Ishikawa (cell line): ENCODE measurements around the gene ZNF804A.

ENCODE experiments used
- CEBPB ChIP-seq: IDR thresholded peaks from 2 replicates; pipeline ENCODE4 v1.6.1; 2012
- CREB1 ChIP-seq: IDR thresholded peaks from 2 replicates; pipeline ENCODE4 v1.6.1; 2012; ENCODE audit warnings: low read depth
- EGR1 ChIP-seq: IDR thresholded peaks from 2 replicates; pipeline ENCODE4 v1.6.1; 2012
- EP300 ChIP-seq: IDR thresholded peaks from 2 replicates; pipeline ENCODE4 v1.6.1; 2012; ENCODE audit warnings: borderline replicate concordance
- FOXM1 ChIP-seq: IDR thresholded peaks from 2 replicates; pipeline ENCODE4 v1.6.1; 2012; ENCODE audit warnings: low read depth, borderline replicate concordance
- MAX ChIP-seq: IDR thresholded peaks from 2 replicates; pipeline ENCODE4 v1.6.1; 2012
- NFIC ChIP-seq: IDR thresholded peaks from 2 replicates; pipeline ENCODE4 v1.6.1; 2012
- RAD21 ChIP-seq: IDR thresholded peaks from 2 replicates; pipeline ENCODE4 v1.6.1; 2012; ENCODE audit warnings: low read depth
- REST ChIP-seq: IDR thresholded peaks from 2 replicates; pipeline ENCODE4 v1.6.1; 2012; ENCODE audit warnings: low read depth, mild to moderate bottlenecking
- TAF1 ChIP-seq: IDR thresholded peaks from 2 replicates; pipeline ENCODE4 v1.6.1; 2012; ENCODE audit warnings: low read depth, mild to moderate bottlenecking
- TCF12 ChIP-seq: IDR thresholded peaks from 2 replicates; pipeline ENCODE4 v1.6.1; 2012; ENCODE audit warnings: low read depth
- TEAD4 ChIP-seq: IDR thresholded peaks from 2 replicates; pipeline ENCODE4 v1.6.1; 2012
- USF1 ChIP-seq: IDR thresholded peaks from 2 replicates; pipeline ENCODE4 v1.6.1; 2012
- YY1 ChIP-seq: IDR thresholded peaks from 2 replicates; pipeline ENCODE4 v1.6.1; 2012; ENCODE audit warnings: low read depth
- ZBTB7A ChIP-seq: IDR thresholded peaks from 2 replicates; pipeline ENCODE4 v1.6.1; 2012; ENCODE audit warnings: low read depth

Gene ZNF804A

GRCh38 chr2:184908966-184909365, 310.6 kb downstream of the ZNF804A start:
- TF ChIP-seq MAX: no peak
- no peak for TF ChIP-seq FOXM1
- TF ChIP-seq REST: no peak

- TF ChIP-seq NFIC (peak; percentile 31; the same call in 1 of the 2 replicates), RAD21 (no peak), EGR1 (no peak), REST (no peak)
These were observed 322.2 kb downstream of the ZNF804A start for GRCh38 chr2:184920451-184920965.

GRCh38 chr2:184921676-184922075, 323.3 kb downstream of the ZNF804A start:
- TF ChIP-seq TEAD4 (no peak), TCF12 (no peak), REST (no peak), FOXM1 (no peak), TAF1 (no peak), CREB1 (no peak), ZBTB7A (no peak), CEBPB (no peak), USF1 (no peak), MAX (no peak), RAD21 (no peak), NFIC (no peak), EP300 (no peak), EGR1 (no peak), YY1 (no peak)

- TF ChIP-seq CREB1: no peak
- TF ChIP-seq YY1: no peak
- no peak for TF ChIP-seq NFIC
- TF ChIP-seq FOXM1: no peak
- no peak for TF ChIP-seq TCF12
- TF ChIP-seq TAF1: no peak
- TF ChIP-seq REST: no peak
- no peak for TF ChIP-seq EGR1
- no peak for TF ChIP-seq TEAD4
- TF ChIP-seq RAD21: no peak
- no peak for TF ChIP-seq MAX
- no peak for TF ChIP-seq USF1
- no peak for TF ChIP-seq EP300
- TF ChIP-seq CEBPB: no peak
- no peak for TF ChIP-seq ZBTB7A
These were observed 325.4 kb downstream of the ZNF804A start for GRCh38 chr2:184923751-184924150.
